ENCODE measurements around the gene FARP2. TPM values are rescaled to one million over a fixed set of nuclear protein-coding genes. Genes with fewer than 3 reads are reported as not detected.

Gene FARP2
- total RNA-seq, 4 donors from 2014 or later = 96.5 to 164 (median 136) TPM

DNA sequence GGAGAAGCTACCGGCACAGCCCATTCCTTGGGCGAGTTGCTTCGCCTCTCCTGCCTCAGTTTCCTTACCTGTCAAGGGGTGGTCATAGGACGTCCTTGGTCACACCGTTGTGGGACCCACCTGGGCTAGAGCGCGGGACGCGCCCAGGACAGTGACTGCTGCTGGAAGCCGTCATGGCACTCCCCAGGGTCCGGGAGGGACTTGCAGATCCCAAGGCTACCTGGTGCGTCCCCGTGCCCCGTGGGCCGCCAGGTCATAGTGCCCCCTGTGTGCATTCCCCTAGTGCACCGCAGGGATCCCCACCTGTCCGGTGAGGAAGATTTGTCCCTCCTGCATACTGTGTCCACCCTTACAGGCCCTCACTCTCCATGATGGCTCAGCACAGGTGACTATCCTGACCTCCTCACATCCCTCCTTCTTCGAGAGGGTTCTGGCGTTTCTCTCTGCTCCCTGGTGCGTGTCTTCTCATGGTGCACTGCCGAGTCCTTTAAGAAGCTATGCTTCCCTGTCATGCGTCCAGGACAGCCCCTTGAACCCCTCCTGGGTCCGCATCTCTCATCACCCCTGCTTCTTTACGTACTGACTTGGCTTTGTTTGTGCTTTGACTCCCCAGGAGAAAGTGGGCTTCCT lies 153.2 kb downstream of the FARP2 start:
- Histone ChIP-seq H3K27me3 (no peaks in the 10 kb centered on the region), H3K9me3 (no peaks in the 10 kb centered on the region), H3K4me3 (peak overlapping the region; percentile 61 to 99 (median 94)), H3K27ac (peak overlapping the region; percentile 91 to 95 (median 92)), H3K36me3 (no peaks in the 10 kb centered on the region), H3K4me1 (peaks cover 18 to 30% (median 25%) of the 10 kb centered on the region in 4 donors)
- WGBS, 2 donors (ENCODE audit: low coverage in 1 of 2) = 43 to 50% methylated on average over 3 to 24 of the region's 24 CpGs
- intact Hi-C loops (cut with DNase I; ENCODE audit: low total_unique reads) (loop anchor here (5.0 kb wide), 2 partner anchors 53 to 98 kb away; no protein-coding TSS in a partner anchor), in situ Hi-C loops (cut with MboI; ENCODE audit: low pct_ligation_motif_present in 1 of 4, low pct_unique_long_range_greater_than_20kb in 1 of 4, low sequenced_read_pairs in 3 of 4) (no loop called here)
- DNase-seq = no peak
- TF ChIP-seq, protein P1, sequence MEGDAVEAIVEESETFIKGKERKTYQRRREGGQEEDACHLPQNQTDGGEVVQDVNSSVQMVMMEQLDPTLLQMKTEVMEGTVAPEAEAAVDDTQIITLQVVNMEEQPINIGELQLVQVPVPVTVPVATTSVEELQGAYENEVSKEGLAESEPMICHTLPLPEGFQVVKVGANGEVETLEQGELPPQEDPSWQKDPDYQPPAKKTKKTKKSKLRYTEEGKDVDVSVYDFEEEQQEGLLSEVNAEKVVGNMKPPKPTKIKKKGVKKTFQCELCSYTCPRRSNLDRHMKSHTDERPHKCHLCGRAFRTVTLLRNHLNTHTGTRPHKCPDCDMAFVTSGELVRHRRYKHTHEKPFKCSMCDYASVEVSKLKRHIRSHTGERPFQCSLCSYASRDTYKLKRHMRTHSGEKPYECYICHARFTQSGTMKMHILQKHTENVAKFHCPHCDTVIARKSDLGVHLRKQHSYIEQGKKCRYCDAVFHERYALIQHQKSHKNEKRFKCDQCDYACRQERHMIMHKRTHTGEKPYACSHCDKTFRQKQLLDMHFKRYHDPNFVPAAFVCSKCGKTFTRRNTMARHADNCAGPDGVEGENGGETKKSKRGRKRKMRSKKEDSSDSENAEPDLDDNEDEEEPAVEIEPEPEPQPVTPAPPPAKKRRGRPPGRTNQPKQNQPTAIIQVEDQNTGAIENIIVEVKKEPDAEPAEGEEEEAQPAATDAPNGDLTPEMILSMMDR (IDR thresholded peaks at IDR 0.05) = peak in 1 of 5 experiments; percentile 8
- no peak for TF ChIP-seq EP300 (IDR thresholded peaks at IDR 0.05; ENCODE audit: low read depth)

DNA sequence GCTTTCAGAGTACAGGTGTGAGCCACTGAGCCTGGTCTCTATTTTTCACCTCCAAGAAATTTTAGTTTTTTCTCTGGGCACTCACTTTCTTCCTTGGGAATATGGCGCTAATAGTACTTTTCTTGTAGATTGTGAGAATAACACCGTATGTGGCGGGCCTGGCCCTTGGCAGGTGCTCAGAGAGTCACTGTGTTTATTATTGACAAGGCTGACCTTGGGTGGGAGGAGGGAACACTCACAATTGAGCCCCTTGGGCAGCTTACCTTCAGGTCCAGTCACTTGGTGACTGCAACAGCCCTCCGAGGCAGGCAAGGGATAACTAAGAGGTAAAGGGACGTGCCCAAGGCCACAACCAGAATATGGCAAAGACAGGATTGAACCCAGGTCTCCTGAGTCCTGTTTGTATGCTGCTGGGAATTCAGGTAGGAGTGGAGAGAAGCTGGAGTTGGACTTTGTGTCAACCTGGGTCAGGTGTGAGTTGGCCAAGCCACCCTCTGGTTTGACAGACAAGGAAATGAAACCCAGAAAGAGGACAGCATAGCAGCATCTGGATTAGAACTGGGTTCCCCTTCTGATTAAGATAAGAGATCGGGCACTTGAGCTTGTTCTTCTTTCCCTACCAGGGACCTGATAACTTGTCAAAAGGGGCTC lies 155.1 kb downstream of the FARP2 start:
- no peak for DNase-seq
- TF ChIP-seq, protein P1 (IDR thresholded peaks at IDR 0.05) = no peak
- WGBS, 2 donors (ENCODE audit: low coverage in 1 of 2) = 90% methylated on average over 6 of the region's 6 CpGs; no CpG with 5 or more reads in 1 of the 2 donors
- no peaks in the 10 kb centered on the region for H3K36me3 ChIP-seq
- H3K27me3 ChIP-seq = no peaks in the 10 kb centered on the region
- intact Hi-C loops (cut with DNase I; ENCODE audit: low total_unique reads) (no loop called here), in situ Hi-C loops (cut with MboI; ENCODE audit: low pct_ligation_motif_present in 1 of 4, low pct_unique_long_range_greater_than_20kb in 1 of 4, low sequenced_read_pairs in 3 of 4) (no loop called here)
- H3K27ac ChIP-seq = no peak overlapping the region
- no peaks in the 10 kb centered on the region for H3K9me3 ChIP-seq
- peaks cover 18 to 24% (median 20%) of the 10 kb centered on the region in 4 donors for H3K4me1 ChIP-seq
- no peak overlapping the region for H3K4me3 ChIP-seq

DNA sequence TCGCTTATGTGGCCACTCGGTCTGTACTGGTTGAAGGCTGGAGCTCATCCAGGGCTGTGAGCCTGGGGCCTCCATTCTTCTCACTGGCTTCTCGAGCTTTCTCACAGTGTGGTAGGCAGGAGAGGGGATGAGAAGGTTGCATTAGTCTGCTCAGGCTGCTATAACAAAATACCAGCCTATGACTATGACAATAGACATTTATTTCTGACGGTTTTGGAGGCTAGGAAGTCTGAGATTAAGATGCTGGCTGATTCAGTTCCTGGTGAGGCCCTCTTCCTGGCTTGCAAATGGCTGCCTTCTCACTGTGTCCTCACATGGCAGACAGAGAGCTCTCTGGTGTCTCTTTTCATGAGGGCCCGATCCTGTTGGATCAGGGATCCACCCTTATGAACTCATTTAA lies 158.5 kb downstream of the FARP2 start:
- in situ Hi-C loops (cut with MboI; ENCODE audit: low pct_ligation_motif_present in 1 of 4, low pct_unique_long_range_greater_than_20kb in 1 of 4, low sequenced_read_pairs in 3 of 4) = no loop called here
- Histone ChIP-seq H3K4me3 (no peak overlapping the region), H3K36me3 (no peaks in the 10 kb centered on the region), H3K27me3 (peaks cover 4% of the 10 kb centered on the region), H3K27ac (no peak overlapping the region), H3K9me3 (no peaks in the 10 kb centered on the region), H3K4me1 (peaks cover 0 to 3% (median 2%) of the 10 kb centered on the region in 4 donors)
- TF ChIP-seq, protein P1 (IDR thresholded peaks at IDR 0.05) = no peak
- no peak for TF ChIP-seq POLR2AphosphoS5 (IDR thresholded peaks at IDR 0.05)
- TF ChIP-seq POLR2A (IDR thresholded peaks at IDR 0.05) = no peak
- TF ChIP-seq EP300 (IDR thresholded peaks at IDR 0.05; ENCODE audit: low read depth) = no peak
- 82 to 83% methylated on average over 2 to 5 of the region's 5 CpGs for WGBS, 2 donors (ENCODE audit: low coverage in 1 of 2)
- intact Hi-C loops (cut with DNase I; ENCODE audit: low total_unique reads) = no loop called here
- no peak for DNase-seq

DNA sequence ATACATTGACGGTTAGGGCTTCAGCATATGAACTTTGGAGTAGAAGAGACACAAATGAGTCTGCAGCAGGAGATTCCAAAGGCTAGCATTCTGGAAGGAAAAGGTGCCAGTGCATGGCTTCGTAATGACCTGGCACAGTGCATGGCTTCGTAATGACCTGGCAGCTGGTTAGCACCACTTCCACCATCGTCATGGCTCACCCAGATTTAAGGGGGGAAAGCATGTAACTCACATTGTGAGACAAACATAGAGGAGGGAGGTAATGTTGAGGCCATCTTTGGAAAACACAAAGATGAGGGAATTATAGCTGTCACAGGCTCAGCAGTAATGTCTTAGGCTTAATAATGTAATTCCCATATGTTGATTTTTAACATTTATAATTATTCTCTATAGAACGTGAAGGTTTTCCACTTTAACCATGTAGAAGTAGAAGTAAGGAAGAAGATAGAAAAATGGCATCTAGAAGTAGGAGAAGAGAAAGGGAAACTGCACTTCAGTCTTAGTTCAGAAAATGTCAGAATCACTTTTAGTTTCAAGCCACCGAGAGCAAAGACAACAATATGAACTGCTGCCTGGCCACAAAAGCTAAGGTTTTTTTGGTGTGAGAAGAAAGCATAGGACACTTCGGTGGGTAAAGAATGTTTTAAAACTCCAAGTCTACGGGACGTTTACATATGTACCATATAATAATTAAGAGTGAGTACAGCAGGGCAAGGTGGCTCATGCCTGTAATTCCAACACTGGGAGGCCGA lies 159.1 kb downstream of the FARP2 start:
- H3K36me3 ChIP-seq = no peaks in the 10 kb centered on the region
- in situ Hi-C loops (cut with MboI; ENCODE audit: low pct_ligation_motif_present in 1 of 4, low pct_unique_long_range_greater_than_20kb in 1 of 4, low sequenced_read_pairs in 3 of 4) = no loop called here
- no peaks in the 10 kb centered on the region for H3K9me3 ChIP-seq
- no peaks in the 10 kb centered on the region for H3K4me1 ChIP-seq
- TF ChIP-seq, protein P1 (IDR thresholded peaks at IDR 0.05) = no peak
- TF ChIP-seq POLR2AphosphoS5 (IDR thresholded peaks at IDR 0.05) = no peak
- TF ChIP-seq POLR2A (IDR thresholded peaks at IDR 0.05) = no peak
- TF ChIP-seq EP300 (IDR thresholded peaks at IDR 0.05; ENCODE audit: low read depth) = no peak
- no peak overlapping the region for H3K27ac ChIP-seq
- peaks cover 10% of the 10 kb centered on the region for H3K27me3 ChIP-seq
- 35 to 46% methylated on average over 8 to 10 of the region's 10 CpGs for WGBS, 2 donors (ENCODE audit: low coverage in 1 of 2)
- DNase-seq = no peak
- intact Hi-C loops (cut with DNase I; ENCODE audit: low total_unique reads) = no loop called here
- H3K4me3 ChIP-seq = no peak overlapping the region
